Vagina (tissue), 2 donors: Measurements from ENCODE around the gene SEMA4D. TPM values are rescaled to one million over a fixed set of nuclear protein-coding genes. Genes with fewer than 3 reads are reported as not detected.

ENCODE experiments used
- DNase-seq, 2 donors: peaks; one replicate each; pipeline ENCODE4 v3.0.0-alpha.2; 2017; ENCODE audit errors: extremely low spot score in 2 of 2
- H3K27ac ChIP-seq: fragments of 200-600 bp; sonication (generic); one replicate; pipeline ENCODE4 v1.5.1; 2019
- H3K27me3 ChIP-seq: fragments of 200-600 bp; sonication (generic); one replicate; pipeline ENCODE4 v1.5.1; 2019
- H3K36me3 ChIP-seq, 2 donors: fragments of 200-600 bp; sonication (generic); one replicate each; pipeline ENCODE4 v1.5.1; 2017 to 2019
- H3K4me1 ChIP-seq: fragments of 200-600 bp; sonication (generic); one replicate; pipeline ENCODE4 v1.5.1; 2019
- H3K4me3 ChIP-seq, 2 donors: fragments of 200-600 bp; sonication (generic); 1 replicate in 1 of 2; 2 replicates in 1 of 2; pipeline ENCODE4 v1.5.1; 2016 to 2019
- H3K9me3 ChIP-seq: fragments of 200-600 bp; sonication (generic); one replicate; pipeline ENCODE4 v1.5.1; 2019
- POLR2A ChIP-seq, 2 donors: fragments of 450-650 bp; IDR thresholded peaks; one replicate each; pipeline ENCODE4 v1.6.1; 2017; ENCODE audit warnings: antibody characterized with exemption in 2 of 2, mild to moderate bottlenecking in 2 of 2, moderate library complexity in 2 of 2
- POLR2AphosphoS5 ChIP-seq, 2 donors: sonication (generic); formaldehyde crosslinking; IDR thresholded peaks; one replicate each; pipeline ENCODE4 v1.9.0; 2017; ENCODE audit warnings: antibody characterized with exemption in 2 of 2, mild to moderate bottlenecking in 2 of 2, low read depth in 1 of 2; ENCODE audit not compliant: insufficient read depth in 1 of 2
- intact Hi-C: fragments of 100-400 bp; cut with DNase I; formaldehyde crosslinking; loops from one replicate; pipeline ENCODE4 v1.15.1; 2023
- total RNA-seq: library from RNA; depleted of rRNA; stranded (reverse); fragments of >200 nt; gene quantifications from one replicate; pipeline ENCODE4 v1.2.3, GENCODE V29; 2016
- TF ChIP-seq, protein P1 (sequence below), 3 experiments: fragments of 450-650 bp in 2 of 3; fragments of 200-600 bp in 1 of 3; sonication (generic) in 1 of 3; IDR thresholded peaks; one replicate each; pipeline ENCODE4 v1.5.1; 2017 to 2019; ENCODE audit warnings: antibody characterized with exemption in 3 of 3, mild to moderate bottlenecking in 2 of 3, moderate library complexity in 2 of 3

Gene SEMA4D
- total RNA-seq, 1 donor from 2014 or later: 39.3 TPM

DNA sequence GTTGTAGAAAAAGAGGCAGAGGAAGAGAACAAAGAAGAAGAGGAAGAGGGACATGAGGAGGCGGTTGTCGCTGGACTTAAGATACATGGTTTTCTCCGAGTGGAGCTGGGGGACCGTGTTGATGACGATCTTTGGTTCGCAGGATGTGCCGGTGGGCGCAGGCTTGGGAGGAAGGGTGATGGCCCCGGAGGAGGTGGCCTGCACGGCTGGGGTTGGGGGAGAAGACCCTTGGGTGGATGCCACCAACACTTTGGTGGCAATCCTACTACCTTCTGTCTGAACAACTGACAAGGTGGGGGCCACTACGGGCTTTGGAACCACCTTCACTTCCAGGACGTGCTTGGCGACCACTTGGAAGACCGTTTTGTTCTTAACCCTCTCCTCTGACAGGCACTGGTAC lies 118.9 kb downstream of the SEMA4D start:
- TF ChIP-seq, protein P1, sequence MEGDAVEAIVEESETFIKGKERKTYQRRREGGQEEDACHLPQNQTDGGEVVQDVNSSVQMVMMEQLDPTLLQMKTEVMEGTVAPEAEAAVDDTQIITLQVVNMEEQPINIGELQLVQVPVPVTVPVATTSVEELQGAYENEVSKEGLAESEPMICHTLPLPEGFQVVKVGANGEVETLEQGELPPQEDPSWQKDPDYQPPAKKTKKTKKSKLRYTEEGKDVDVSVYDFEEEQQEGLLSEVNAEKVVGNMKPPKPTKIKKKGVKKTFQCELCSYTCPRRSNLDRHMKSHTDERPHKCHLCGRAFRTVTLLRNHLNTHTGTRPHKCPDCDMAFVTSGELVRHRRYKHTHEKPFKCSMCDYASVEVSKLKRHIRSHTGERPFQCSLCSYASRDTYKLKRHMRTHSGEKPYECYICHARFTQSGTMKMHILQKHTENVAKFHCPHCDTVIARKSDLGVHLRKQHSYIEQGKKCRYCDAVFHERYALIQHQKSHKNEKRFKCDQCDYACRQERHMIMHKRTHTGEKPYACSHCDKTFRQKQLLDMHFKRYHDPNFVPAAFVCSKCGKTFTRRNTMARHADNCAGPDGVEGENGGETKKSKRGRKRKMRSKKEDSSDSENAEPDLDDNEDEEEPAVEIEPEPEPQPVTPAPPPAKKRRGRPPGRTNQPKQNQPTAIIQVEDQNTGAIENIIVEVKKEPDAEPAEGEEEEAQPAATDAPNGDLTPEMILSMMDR (IDR thresholded peaks at IDR 0.05): no peak
- TF ChIP-seq POLR2A (IDR thresholded peaks at IDR 0.05) (no peak), POLR2AphosphoS5 (IDR thresholded peaks at IDR 0.05; ENCODE audit: insufficient read depth in 1 of 2, low read depth in 1 of 2) (no peak)
- H3K27me3 ChIP-seq: no peaks in the 10 kb centered on the region
- intact Hi-C loops: no loop called here
- no peak for DNase-seq
- no peaks in the 10 kb centered on the region for H3K9me3 ChIP-seq
- no peaks in the 10 kb centered on the region for H3K4me1 ChIP-seq
- H3K4me3 ChIP-seq: no peak overlapping the region
- no peak overlapping the region for H3K27ac ChIP-seq
- peaks cover 0 to 26% of the 10 kb centered on the region in 2 donors for H3K36me3 ChIP-seq

GRCh38 chr9:89378541-89378940 lies 119.4 kb downstream of the SEMA4D start:
- no peak overlapping the region for H3K4me3 ChIP-seq
- no peaks in the 10 kb centered on the region for H3K9me3 ChIP-seq
- DNase-seq: no peak
- H3K4me1 ChIP-seq: no peaks in the 10 kb centered on the region
- peaks cover 0 to 26% of the 10 kb centered on the region in 2 donors for H3K36me3 ChIP-seq
- TF ChIP-seq, protein P1 (IDR thresholded peaks at IDR 0.05): no peak
- no peak for TF ChIP-seq POLR2AphosphoS5 (IDR thresholded peaks at IDR 0.05; ENCODE audit: insufficient read depth in 1 of 2, low read depth in 1 of 2)
- TF ChIP-seq POLR2A (IDR thresholded peaks at IDR 0.05): no peak
- H3K27ac ChIP-seq: no peak overlapping the region
- H3K27me3 ChIP-seq: no peaks in the 10 kb centered on the region
- intact Hi-C loops: no loop called here

- Histone ChIP-seq H3K9me3 (no peaks in the 10 kb centered on the region), H3K4me3 (no peak overlapping the region), H3K4me1 (no peaks in the 10 kb centered on the region), H3K27ac (no peak overlapping the region), H3K27me3 (no peaks in the 10 kb centered on the region), H3K36me3 (peaks cover 0 to 26% of the 10 kb centered on the region in 2 donors)
- DNase-seq: no peak
- intact Hi-C loops: no loop called here
- TF ChIP-seq, protein P1 (IDR thresholded peaks at IDR 0.05): no peak
- TF ChIP-seq POLR2A (IDR thresholded peaks at IDR 0.05) (no peak), POLR2AphosphoS5 (IDR thresholded peaks at IDR 0.05; ENCODE audit: insufficient read depth in 1 of 2, low read depth in 1 of 2) (no peak)
Measured at GRCh38 chr9:89377411-89377810, 120.5 kb downstream of the SEMA4D start.

- H3K27me3 ChIP-seq: no peaks in the 10 kb centered on the region
- no peak overlapping the region for H3K4me3 ChIP-seq
- H3K27ac ChIP-seq: no peak overlapping the region
- TF ChIP-seq, protein P1 (IDR thresholded peaks at IDR 0.05): no peak
- no peak for TF ChIP-seq POLR2A (IDR thresholded peaks at IDR 0.05)
- no peak for TF ChIP-seq POLR2AphosphoS5 (IDR thresholded peaks at IDR 0.05; ENCODE audit: insufficient read depth in 1 of 2, low read depth in 1 of 2)
- intact Hi-C loops: no loop called here
- H3K36me3 ChIP-seq: peaks cover 0 to 22% of the 10 kb centered on the region in 2 donors
- H3K9me3 ChIP-seq: no peaks in the 10 kb centered on the region
- DNase-seq: no peak
- no peaks in the 10 kb centered on the region for H3K4me1 ChIP-seq
Measured at GRCh38 chr9:89376741-89377351, 121.1 kb downstream of the SEMA4D start.

GRCh38 chr9:89376286-89376685 lies 121.6 kb downstream of the SEMA4D start:
- intact Hi-C loops: no loop called here
- no peak overlapping the region for H3K27ac ChIP-seq
- H3K4me3 ChIP-seq: no peak overlapping the region

More at GRCh38 chr9:89376286-89376685, 121.6 kb downstream of the SEMA4D start:
- no peaks in the 10 kb centered on the region for H3K27me3 ChIP-seq
- DNase-seq: no peak
- peaks cover 0 to 21% of the 10 kb centered on the region in 2 donors for H3K36me3 ChIP-seq
- no peaks in the 10 kb centered on the region for H3K4me1 ChIP-seq
- no peaks in the 10 kb centered on the region for H3K9me3 ChIP-seq
- TF ChIP-seq POLR2AphosphoS5 (IDR thresholded peaks at IDR 0.05; ENCODE audit: insufficient read depth in 1 of 2, low read depth in 1 of 2) (no peak), POLR2A (IDR thresholded peaks at IDR 0.05) (no peak)
- TF ChIP-seq, protein P1 (IDR thresholded peaks at IDR 0.05): no peak
